SU-DHL-6 (cell line): ENCODE measurements around the gene LCP1.

Source experiments
- H2AFZ ChIP-seq: fragments of 200-600 bp; sonication (generic); 2 replicates; pipeline ENCODE4 v1.6.1; 2014; ENCODE audit warnings: low read depth, mild to moderate bottlenecking, moderate library complexity, mixed read lengths, antibody characterized with exemption, low read length; ENCODE audit not compliant: severe bottlenecking
- H3F3A ChIP-seq: fragments of 200-600 bp; shearing (Covaris generic); 2 replicates; pipeline ENCODE4 v1.6.0; 2016; ENCODE audit warnings: antibody characterized with exemption, mild to moderate bottlenecking; ENCODE audit not compliant: insufficient read depth
- H3K27ac ChIP-seq: fragments of 200-600 bp; sonication (generic); 2 replicates; pipeline ENCODE4 v1.5.1; 2016; ENCODE audit warnings: low read depth, mild to moderate bottlenecking, low read length, moderate library complexity, mixed read lengths
- H3K27me3 ChIP-seq: fragments of 200-600 bp; sonication (generic), shearing (Covaris generic); 2 replicates; pipeline ENCODE4 v1.6.0; 2014; ENCODE audit warnings: mild to moderate bottlenecking, low read length
- H3K36me3 ChIP-seq: fragments of 200-600 bp; sonication (generic); 2 replicates; pipeline ENCODE4 v1.6.1; 2014; ENCODE audit warnings: mild to moderate bottlenecking, low read length, mixed read lengths
- H3K4me2 ChIP-seq: fragments of 300-600, 200-600 bp; shearing (Covaris generic), sonication (generic); 2 replicates; pipeline ENCODE4 v1.6.0; 2014; ENCODE audit warnings: low read length, low read depth, mild to moderate bottlenecking; ENCODE audit not compliant: poor library complexity, severe bottlenecking
- H3K4me3 ChIP-seq: fragments of 200-600 bp; sonication (generic); 2 replicates; pipeline ENCODE4 v1.5.1; 2014; ENCODE audit warnings: antibody characterized with exemption, low read length, mild to moderate bottlenecking, mixed read lengths; ENCODE audit not compliant: insufficient read depth, poor library complexity, severe bottlenecking
- H3K79me2 ChIP-seq: fragments of 200-600 bp; sonication (generic); 2 replicates; pipeline ENCODE4 v1.6.1; 2014; ENCODE audit warnings: mild to moderate bottlenecking, low read length, moderate library complexity; ENCODE audit not compliant: insufficient read depth
- H3K9ac ChIP-seq: fragments of 200-600 bp; sonication (generic); 2 replicates; pipeline ENCODE4 v1.7.0; 2014; ENCODE audit warnings: mild to moderate bottlenecking, low read length
- H3K9me2 ChIP-seq: fragments of 200-600 bp; sonication (generic); replicated peaks from 2 replicates; pipeline ENCODE4 v1.6.1; 2014; ENCODE audit warnings: low read length; ENCODE audit not compliant: insufficient read depth
- H3K9me3 ChIP-seq: fragments of 200-600 bp; sonication (generic); 2 replicates; pipeline ENCODE4 v1.6.1; 2014; ENCODE audit warnings: low read length, mixed read lengths; ENCODE audit not compliant: insufficient read depth
- H4K20me1 ChIP-seq: fragments of 200-600 bp; sonication (generic); 2 replicates; pipeline ENCODE4 v1.6.1; 2014; ENCODE audit warnings: low read depth, mild to moderate bottlenecking, antibody characterized with exemption, low read length, moderate library complexity, mixed read lengths
- EZH2phosphoT487 ChIP-seq: fragments of 200-600 bp; sonication (generic), shearing (Covaris generic); conservative IDR thresholded peaks from 2 replicates; pipeline ENCODE4 v1.6.1; 2018; ENCODE audit warnings: mild to moderate bottlenecking, antibody characterized with exemption, low read length, moderate library complexity, mixed read lengths
- TF ChIP-seq, protein P1 (sequence below): fragments of 200-600 bp; sonication (generic); IDR thresholded peaks from one replicate; pipeline ENCODE4 v1.5.1; 2017; ENCODE audit warnings: antibody characterized with exemption, mild to moderate bottlenecking, low read length, moderate library complexity; ENCODE audit not compliant: insufficient read depth, poor library complexity, severe bottlenecking

LCP1 gene

DNA sequence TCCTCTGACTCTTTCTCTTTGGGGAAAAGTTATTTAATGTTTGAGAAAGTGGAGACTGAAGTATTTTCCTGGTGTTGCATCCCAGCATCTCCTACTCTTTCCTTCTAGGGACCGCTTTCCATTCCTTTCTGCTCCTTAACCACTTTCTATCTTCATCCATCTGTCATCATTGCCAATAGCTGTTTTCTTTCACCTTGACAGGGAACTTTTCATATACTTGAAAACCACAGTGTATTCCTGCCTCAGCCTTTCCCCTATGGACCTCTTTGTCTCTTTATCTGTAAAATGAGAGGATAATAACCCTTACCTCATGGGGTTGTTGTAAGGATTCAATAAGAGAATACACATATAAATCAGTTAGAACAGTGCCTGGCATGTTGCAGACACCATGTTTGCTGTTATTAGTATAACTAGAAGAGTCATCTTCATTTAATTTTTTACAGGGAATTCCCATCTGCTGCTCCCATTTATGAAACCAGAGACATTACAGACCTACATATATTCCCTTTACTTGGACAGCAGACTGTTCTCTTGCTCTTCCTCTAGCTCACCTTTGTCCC lies 31.8 kb downstream of the LCP1 start:
- Histone ChIP-seq H3K9me2 (no peaks in the 10 kb centered on the region), H3K9ac (no peak overlapping the region), H3K9me3 (no peaks in the 10 kb centered on the region), H2AFZ (no peak overlapping the region), H3K4me2 (no peak overlapping the region), H3K79me2 (peaks cover 35% of the 10 kb centered on the region; the same call in 1 of the 2 replicates), H3K27ac (no peak overlapping the region), H3K27me3 (no peaks in the 10 kb centered on the region), H3K36me3 (peaks cover 89% of the 10 kb centered on the region), H3F3A (peaks cover 55% of the 10 kb centered on the region), H4K20me1 (peaks cover 44% of the 10 kb centered on the region), H3K4me3 (no peak overlapping the region)
- TF ChIP-seq EZH2phosphoT487, result no peak
- TF ChIP-seq, protein P1, sequence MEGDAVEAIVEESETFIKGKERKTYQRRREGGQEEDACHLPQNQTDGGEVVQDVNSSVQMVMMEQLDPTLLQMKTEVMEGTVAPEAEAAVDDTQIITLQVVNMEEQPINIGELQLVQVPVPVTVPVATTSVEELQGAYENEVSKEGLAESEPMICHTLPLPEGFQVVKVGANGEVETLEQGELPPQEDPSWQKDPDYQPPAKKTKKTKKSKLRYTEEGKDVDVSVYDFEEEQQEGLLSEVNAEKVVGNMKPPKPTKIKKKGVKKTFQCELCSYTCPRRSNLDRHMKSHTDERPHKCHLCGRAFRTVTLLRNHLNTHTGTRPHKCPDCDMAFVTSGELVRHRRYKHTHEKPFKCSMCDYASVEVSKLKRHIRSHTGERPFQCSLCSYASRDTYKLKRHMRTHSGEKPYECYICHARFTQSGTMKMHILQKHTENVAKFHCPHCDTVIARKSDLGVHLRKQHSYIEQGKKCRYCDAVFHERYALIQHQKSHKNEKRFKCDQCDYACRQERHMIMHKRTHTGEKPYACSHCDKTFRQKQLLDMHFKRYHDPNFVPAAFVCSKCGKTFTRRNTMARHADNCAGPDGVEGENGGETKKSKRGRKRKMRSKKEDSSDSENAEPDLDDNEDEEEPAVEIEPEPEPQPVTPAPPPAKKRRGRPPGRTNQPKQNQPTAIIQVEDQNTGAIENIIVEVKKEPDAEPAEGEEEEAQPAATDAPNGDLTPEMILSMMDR, result no peak

DNA sequence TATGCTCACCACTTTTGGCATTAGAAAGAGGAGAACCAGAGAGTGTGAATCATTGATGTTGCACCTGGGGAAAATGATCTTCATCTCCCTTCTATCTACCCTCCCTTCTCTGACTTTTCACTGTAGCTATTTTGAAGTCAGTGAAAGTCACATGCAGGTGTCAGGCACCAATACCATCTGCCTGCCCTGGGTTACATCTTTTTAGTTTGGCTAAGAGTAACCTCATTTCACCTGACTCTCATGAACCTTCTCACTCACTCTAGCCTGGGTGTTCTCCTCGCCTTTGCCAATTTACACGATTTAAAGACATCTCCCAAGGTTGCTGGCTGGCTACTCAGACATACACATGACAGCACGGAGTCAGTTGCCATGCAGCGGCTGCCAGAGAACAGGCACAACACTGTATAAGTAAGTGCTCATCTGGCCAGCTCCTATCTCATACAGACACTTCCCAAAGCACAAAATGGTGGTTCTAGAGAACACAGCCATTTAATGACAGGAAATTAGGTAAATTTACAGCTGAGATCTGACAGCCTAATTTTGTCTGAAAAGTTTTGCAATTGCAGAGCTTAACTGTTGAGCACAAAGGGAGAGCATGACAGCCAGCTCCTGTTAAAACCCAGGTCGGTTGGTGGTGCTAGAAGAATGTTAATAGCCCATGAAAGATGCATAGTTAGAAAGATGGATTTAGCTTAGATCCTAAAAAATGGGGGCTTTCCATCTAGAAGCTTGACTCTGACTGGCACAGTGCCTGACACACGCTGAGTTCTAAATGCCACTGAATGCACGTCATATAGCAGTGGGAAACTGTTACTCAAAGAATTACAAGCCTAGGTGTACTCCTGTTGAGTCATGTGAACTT lies 32.5 kb downstream of the LCP1 start:
- no peaks in the 10 kb centered on the region for H3K9me3 ChIP-seq
- peaks cover 40% of the 10 kb centered on the region for H4K20me1 ChIP-seq
- no peak overlapping the region for H3K4me2 ChIP-seq
- H3K4me3 ChIP-seq, result no peak overlapping the region
- H3K79me2 ChIP-seq, result peaks cover 30% of the 10 kb centered on the region; the same call in 1 of the 2 replicates
- H3K9me2 ChIP-seq, result no peaks in the 10 kb centered on the region
- no peak overlapping the region; the same call in 1 of the 2 replicates for H3K27ac ChIP-seq
- peaks cover 89% of the 10 kb centered on the region for H3K36me3 ChIP-seq
- peaks cover 48% of the 10 kb centered on the region for H3F3A ChIP-seq
- no peak for TF ChIP-seq EZH2phosphoT487
- TF ChIP-seq, protein P1, result no peak
- no peak overlapping the region for H2AFZ ChIP-seq
- no peaks in the 10 kb centered on the region for H3K27me3 ChIP-seq
- no peak overlapping the region for H3K9ac ChIP-seq

DNA sequence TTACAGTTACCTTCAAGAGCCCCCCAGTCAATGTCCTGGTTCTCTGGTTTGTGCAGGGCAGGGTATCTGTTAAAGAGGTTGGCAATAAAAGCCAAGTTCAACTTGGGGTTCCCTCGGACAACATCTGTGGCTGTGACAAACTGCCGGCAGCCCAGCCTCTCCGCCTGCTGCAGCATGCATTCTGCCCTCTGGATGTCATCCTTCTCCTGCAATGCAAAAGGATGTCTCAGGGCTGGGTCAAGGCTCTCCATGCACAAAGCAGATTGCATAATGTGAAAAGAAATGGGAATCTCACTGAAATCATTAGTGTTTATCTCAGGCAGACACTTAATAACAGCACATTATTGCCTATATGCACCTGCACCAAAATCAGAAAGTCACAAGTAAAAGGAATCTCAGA lies 35.1 kb downstream of the LCP1 start:
- Histone ChIP-seq H3K36me3 (peaks cover 88% of the 10 kb centered on the region), H3K4me3 (no peak overlapping the region), H3K27ac (no peak overlapping the region), H3K9me3 (no peaks in the 10 kb centered on the region), H3K27me3 (no peaks in the 10 kb centered on the region), H3F3A (peaks cover 62% of the 10 kb centered on the region), H4K20me1 (peaks cover 36% of the 10 kb centered on the region), H2AFZ (no peak overlapping the region), H3K9ac (no peak overlapping the region), H3K9me2 (no peaks in the 10 kb centered on the region), H3K4me2 (no peak overlapping the region), H3K79me2 (peaks cover 18% of the 10 kb centered on the region; the same call in 1 of the 2 replicates)
- no peak for TF ChIP-seq EZH2phosphoT487
- TF ChIP-seq, protein P1, result no peak
